CD8-positive, alpha-beta memory T cell (primary cell): Measurements from ENCODE around the gene VPS4A. TPM values are rescaled to one million over a fixed set of nuclear protein-coding genes. Genes with fewer than 3 reads are reported as not detected.
A peak's percentile ranks its signal among the peaks of the same experiment; 100 is the strongest.

Experiments used
- CTCF ChIA-PET: fragments of 350-600 bp; sonication (Branson Sonifier 250); formaldehyde crosslinking; loops from one replicate; lab custom pipeline; 2021; ENCODE audit warnings: antibody characterized with exemption; lab: Charles Lee
- POLR2A ChIA-PET: fragments of 350-600 bp; sonication (Branson Sonifier 250); formaldehyde crosslinking; loops from one replicate; lab custom pipeline; 2021; ENCODE audit warnings: antibody characterized with exemption; lab: Charles Lee
- DNase-seq, 5 donors: peaks; one replicate each; pipeline versions ENCODE4 v3.0.0 to v3.0.0-alpha.2; 2020 to 2022; ENCODE audit warnings: mixed read lengths in 1 of 5
- H3K27ac ChIP-seq: one replicate; pipeline ENCODE4 v1.7.0; 2013; ENCODE audit warnings: low read depth, mild to moderate bottlenecking, low read length, moderate library complexity
- H3K27me3 ChIP-seq: 2 replicates; pipeline ENCODE4 v1.7.0; 2013; ENCODE audit warnings: low read length, mild to moderate bottlenecking; ENCODE audit not compliant: insufficient read depth, poor library complexity, severe bottlenecking
- H3K36me3 ChIP-seq: 2 replicates; pipeline ENCODE4 v1.7.0; 2013; ENCODE audit warnings: mild to moderate bottlenecking, low read length, moderate library complexity; ENCODE audit not compliant: insufficient read depth
- H3K4me1 ChIP-seq: 2 replicates; pipeline ENCODE4 v1.7.0; 2013; ENCODE audit warnings: mild to moderate bottlenecking, low read length, moderate library complexity; ENCODE audit not compliant: insufficient read depth
- H3K4me3 ChIP-seq: 2 replicates; pipeline ENCODE4 v1.7.0; 2013; ENCODE audit warnings: mild to moderate bottlenecking, low read length
- H3K9me3 ChIP-seq: 2 replicates; pipeline ENCODE4 v1.7.0; 2013; ENCODE audit warnings: mild to moderate bottlenecking, low read length
- H3K27ac Mint-ChIP-seq, 8 donors: one replicate each; pipeline ENCODE4 v1.8.0; 2020 to 2021; ENCODE audit warnings: mixed read lengths in 8 of 8, mild to moderate bottlenecking in 6 of 8, inconsistent platforms in 3 of 8, moderate library complexity in 3 of 8
- H3K27me3 Mint-ChIP-seq, 2 donors: one replicate each; pipeline ENCODE4 v1.8.0; 2020 to 2021; ENCODE audit warnings: mixed read lengths in 2 of 2, mild to moderate bottlenecking in 1 of 2, moderate library complexity in 1 of 2
- H3K36me3 Mint-ChIP-seq, 3 donors: one replicate each; pipeline ENCODE4 v1.8.0; 2020 to 2021; ENCODE audit warnings: mixed read lengths in 3 of 3, inconsistent platforms in 1 of 3, mild to moderate bottlenecking in 1 of 3
- H3K4me1 Mint-ChIP-seq, 3 donors: one replicate each; pipeline ENCODE4 v1.8.0; 2020 to 2021; ENCODE audit warnings: mixed read lengths in 3 of 3, inconsistent platforms in 1 of 3, mild to moderate bottlenecking in 1 of 3
- H3K4me3 Mint-ChIP-seq, 7 donors: one replicate each; pipeline ENCODE4 v1.8.0; 2020 to 2021; ENCODE audit warnings: mixed read lengths in 7 of 7, mild to moderate bottlenecking in 6 of 7, moderate library complexity in 4 of 7, inconsistent platforms in 2 of 7
- H3K9me3 Mint-ChIP-seq, 5 donors: one replicate each; pipeline ENCODE4 v1.8.0; 2020 to 2022; ENCODE audit warnings: mixed read lengths in 5 of 5, mild to moderate bottlenecking in 3 of 5, moderate library complexity in 2 of 5, inconsistent platforms in 1 of 5
- polyA plus RNA-seq: library from polyadenylated mRNA; unstranded; fragments of 300-500 nt; fragmentation: Illumina TruSeq; gene quantifications from one replicate; pipeline ENCODE4 v1.2.3, GENCODE V29; 2021
- total RNA-seq, 2 experiments: library from RNA; stranded (reverse); gene quantifications; one replicate each; pipeline ENCODE4 v1.2.3, GENCODE V29; 2021

VPS4A gene
- total RNA-seq (10 to 100 TPM; 35.7 to 35.9 TPM), polyA plus RNA-seq (48.1 TPM)

GRCh38 chr16:69310653-69311532 lies at the start of gene VPS4A:
VPS4A (plus strand) TSS chr16:69311350; CDS start chr16:69311512, 162 bp downstream.
- Histone ChIP-seq H3K4me1 (peaks cover 10% of the 10 kb centered on the region), H3K4me3 (peak within 1 kb of the TSS; percentile 87), H3K27ac (peak within 1 kb of the TSS; percentile 81), H3K27me3 (no peaks in the 10 kb centered on the region), H3K36me3 (peaks cover 9% of the 10 kb centered on the region), H3K9me3 (no peaks in the 10 kb centered on the region)
- Mint-ChIP-seq H3K27ac (peak within 1 kb of the TSS; percentile 91 to 99 (median 96)), H3K4me1 (peaks cover 25 to 42% (median 34%) of the 10 kb centered on the region in 3 donors), H3K4me3 (peak within 1 kb of the TSS; percentile 95 to 99 (median 98)), H3K9me3 (no peaks in the 10 kb centered on the region), H3K36me3 (peaks cover 0 to 33% (median 3%) of the 10 kb centered on the region in 3 donors), H3K27me3 (no peaks in the 10 kb centered on the region)
- ChIA-PET POLR2A (interaction anchor here (0.8 to 0.9 kb wide), 2 partner anchors 178 to 181 kb away, joined by 3 read pairs; no protein-coding TSS in a partner anchor), CTCF (interaction anchor here (0.6 to 1.1 kb wide), 3 partner anchors 24 to 714 kb away, joined by 3 read pairs; partner anchors contain the start of gene COG8)
- peak; percentile 96 to 98 (median 97) for DNase-seq

- H3K4me1 Mint-ChIP-seq = peaks cover 0 to 3% (median 0%) of the 10 kb centered on the region in 3 donors
- Histone ChIP-seq H3K27ac (no peak overlapping the region), H3K36me3 (peaks cover 6% of the 10 kb centered on the region), H3K9me3 (no peaks in the 10 kb centered on the region), H3K4me1 (no peaks in the 10 kb centered on the region), H3K4me3 (no peak overlapping the region), H3K27me3 (no peaks in the 10 kb centered on the region)
- no peaks in the 10 kb centered on the region for H3K27me3 Mint-ChIP-seq
- ChIA-PET POLR2A (no interaction called here), CTCF (interaction anchor here (0.8 kb wide), 1 partner anchor 20 kb away, joined by 3 read pairs; no protein-coding TSS in a partner anchor)
- peak overlapping the region in 1 of 8 donors; percentile 24 for H3K27ac Mint-ChIP-seq
- H3K9me3 Mint-ChIP-seq = no peaks in the 10 kb centered on the region
- DNase-seq = no peak
- H3K36me3 Mint-ChIP-seq = peaks cover 4 to 38% (median 7%) of the 10 kb centered on the region in 3 donors
- no peak overlapping the region for H3K4me3 Mint-ChIP-seq
Measured at GRCh38 chr16:69266334-69267063, 44.7 kb upstream of the VPS4A start.

GRCh38 chr16:69267633-69268032 lies 43.5 kb upstream of the VPS4A start:
- H3K27ac Mint-ChIP-seq = peak overlapping the region in 3 of 8 donors; percentile 66 to 93 (median 71)
- POLR2A ChIA-PET = no interaction called here
- H3K9me3 Mint-ChIP-seq = no peaks in the 10 kb centered on the region
- no peaks in the 10 kb centered on the region for H3K27me3 ChIP-seq
- H3K27ac ChIP-seq = no peak overlapping the region
- no peaks in the 10 kb centered on the region for H3K27me3 Mint-ChIP-seq
- no peaks in the 10 kb centered on the region for H3K9me3 ChIP-seq
- CTCF ChIA-PET = interaction anchor here (0.8 to 1.3 kb wide), 3 partner anchors 19 to 115 kb away, joined by 3 read pairs; no protein-coding TSS in a partner anchor
- DNase-seq = no peak
- H3K4me3 Mint-ChIP-seq = no peak overlapping the region
- H3K36me3 ChIP-seq = peaks cover 6% of the 10 kb centered on the region
- no peak overlapping the region for H3K4me3 ChIP-seq
- H3K36me3 Mint-ChIP-seq = peaks cover 4 to 37% (median 7%) of the 10 kb centered on the region in 3 donors
- no peaks in the 10 kb centered on the region for H3K4me1 Mint-ChIP-seq
- H3K4me1 ChIP-seq = no peaks in the 10 kb centered on the region

GRCh38 chr16:69270395-69270794 lies 40.8 kb upstream of the VPS4A start:
- Mint-ChIP-seq H3K36me3 (peaks cover 0 to 29% (median 9%) of the 10 kb centered on the region in 3 donors), H3K4me1 (no peaks in the 10 kb centered on the region), H3K27me3 (no peaks in the 10 kb centered on the region), H3K4me3 (no peak overlapping the region), H3K9me3 (no peaks in the 10 kb centered on the region), H3K27ac (peak overlapping the region in 3 of 8 donors; percentile 7 to 44 (median 38))
- H3K9me3 ChIP-seq = no peaks in the 10 kb centered on the region
- no peak overlapping the region for H3K4me3 ChIP-seq
- H3K36me3 ChIP-seq = peaks cover 6% of the 10 kb centered on the region
- DNase-seq = no peak
- POLR2A ChIA-PET = interaction anchor here (0.6 kb wide), 1 partner anchor 119 kb away, joined by 3 read pairs; no protein-coding TSS in a partner anchor
- no peaks in the 10 kb centered on the region for H3K27me3 ChIP-seq
- H3K4me1 ChIP-seq = no peaks in the 10 kb centered on the region
- CTCF ChIA-PET = no interaction called here
- H3K27ac ChIP-seq = no peak overlapping the region

- H3K4me1 Mint-ChIP-seq = no peaks in the 10 kb centered on the region
- Histone ChIP-seq H3K36me3 (peaks cover 6% of the 10 kb centered on the region), H3K27me3 (no peaks in the 10 kb centered on the region), H3K4me3 (no peak overlapping the region), H3K4me1 (no peaks in the 10 kb centered on the region), H3K27ac (no peak overlapping the region), H3K9me3 (no peaks in the 10 kb centered on the region)
- H3K4me3 Mint-ChIP-seq = no peak overlapping the region
- POLR2A ChIA-PET = no interaction called here
- H3K9me3 Mint-ChIP-seq = no peaks in the 10 kb centered on the region
- no peak for DNase-seq
- peak overlapping the region in 2 of 8 donors; percentile 7 to 44 for H3K27ac Mint-ChIP-seq
- H3K27me3 Mint-ChIP-seq = no peaks in the 10 kb centered on the region
- CTCF ChIA-PET = no interaction called here
- H3K36me3 Mint-ChIP-seq = peaks cover 0 to 29% (median 9%) of the 10 kb centered on the region in 3 donors
Measured at GRCh38 chr16:69270831-69271230, 40.3 kb upstream of the VPS4A start.

GRCh38 chr16:69273009-69273408 lies 38.1 kb upstream of the VPS4A start:
- Mint-ChIP-seq H3K27ac (peak overlapping the region in 2 of 8 donors; percentile 51 to 78), H3K9me3 (no peaks in the 10 kb centered on the region), H3K4me3 (no peak overlapping the region), H3K36me3 (peaks cover 0 to 28% (median 5%) of the 10 kb centered on the region in 3 donors), H3K27me3 (no peaks in the 10 kb centered on the region), H3K4me1 (no peaks in the 10 kb centered on the region)
- H3K36me3 ChIP-seq = peaks cover 6% of the 10 kb centered on the region
- no peak overlapping the region for H3K4me3 ChIP-seq
- H3K27me3 ChIP-seq = no peaks in the 10 kb centered on the region
- ChIA-PET POLR2A (no interaction called here), CTCF (no interaction called here)
- H3K4me1 ChIP-seq = no peaks in the 10 kb centered on the region
- no peaks in the 10 kb centered on the region for H3K9me3 ChIP-seq
- DNase-seq = no peak
- no peak overlapping the region for H3K27ac ChIP-seq

- Histone ChIP-seq H3K4me1 (no peaks in the 10 kb centered on the region), H3K4me3 (no peak overlapping the region), H3K36me3 (peaks cover 5% of the 10 kb centered on the region), H3K9me3 (no peaks in the 10 kb centered on the region), H3K27me3 (no peaks in the 10 kb centered on the region), H3K27ac (no peak overlapping the region)
- Mint-ChIP-seq H3K4me1 (peaks cover 0 to 8% (median 2%) of the 10 kb centered on the region in 3 donors), H3K9me3 (no peaks in the 10 kb centered on the region), H3K4me3 (no peak overlapping the region), H3K36me3 (peaks cover 0 to 28% (median 5%) of the 10 kb centered on the region in 3 donors), H3K27me3 (no peaks in the 10 kb centered on the region), H3K27ac (peak overlapping the region in 3 of 8 donors; percentile 44 to 88 (median 66))
- DNase-seq = no peak
- CTCF ChIA-PET = interaction anchor here (0.9 to 1.3 kb wide), 2 partner anchors 10 to 124 kb away, joined by 4 to 5 read pairs; no protein-coding TSS in a partner anchor
- POLR2A ChIA-PET = no interaction called here
Measured at GRCh38 chr16:69274699-69275235, 36.4 kb upstream of the VPS4A start.
